NCI-H524 treated with DMSO at 0.1 percent for 48 hours (cell line): Measurements from ENCODE around the gene GEN1.
A peak's percentile ranks its signal among the peaks of the same experiment; 100 is the strongest.

ENCODE experiments used
- DNase-seq: peaks from one replicate; lab custom pipeline; 2025; lab: John Stamatoyannopoulos, UW

Gene GEN1

DNA sequence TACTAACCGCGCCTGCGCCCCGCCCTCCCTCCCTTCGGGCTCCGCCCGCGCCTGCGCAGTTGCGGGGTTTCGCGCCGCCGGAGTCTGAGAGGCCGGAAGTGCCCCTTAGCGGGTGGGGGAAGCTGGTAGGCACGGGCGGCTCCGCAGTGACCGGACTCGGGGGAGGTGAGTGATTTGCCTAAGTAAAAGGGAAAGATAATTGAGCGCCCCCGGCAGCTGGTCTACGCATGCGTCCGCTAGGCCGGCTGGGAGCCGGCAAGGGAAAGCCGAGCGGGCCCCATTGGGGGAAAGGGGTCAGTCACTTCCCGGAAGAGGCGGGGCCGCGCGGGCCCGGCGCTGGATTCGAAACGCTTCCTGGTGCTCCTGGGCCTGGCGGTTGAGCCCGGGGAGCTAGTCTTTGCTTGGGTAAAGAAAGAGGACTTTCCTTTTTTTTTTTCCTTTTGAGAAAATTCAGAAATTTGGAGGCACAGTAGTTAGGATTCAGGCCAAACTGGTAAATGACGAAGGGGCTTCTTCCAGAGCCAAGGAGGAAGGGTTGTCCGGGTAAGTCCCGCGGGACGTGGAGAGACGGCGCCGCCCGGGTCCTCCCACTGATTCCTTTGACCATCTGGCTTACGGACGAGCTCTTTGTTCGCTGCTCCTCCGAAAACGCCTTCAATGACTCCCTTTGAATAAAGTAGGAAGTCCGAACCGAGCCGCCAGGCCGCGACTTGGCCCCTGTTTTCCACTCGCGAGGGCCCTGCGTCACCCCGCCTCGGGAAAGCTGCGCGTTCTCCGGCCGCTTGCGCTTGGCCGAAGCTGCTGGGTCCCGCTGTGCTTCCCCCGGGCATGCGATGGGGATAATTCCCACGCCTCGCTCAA lies at the start of gene GEN1, which contains the start of gene SMC6:
Gene GEN1 (plus strand): TSS at position 336 of the 861 bp plus-strand sequence. CDS start 5,806 bp downstream, outside the sequence.
Gene SMC6 (minus strand): TSS at position 8 of the 861 bp plus-strand sequence. CDS start 7,864 bp downstream, outside the sequence.
- DNase-seq, result peak; percentile 77

DNA sequence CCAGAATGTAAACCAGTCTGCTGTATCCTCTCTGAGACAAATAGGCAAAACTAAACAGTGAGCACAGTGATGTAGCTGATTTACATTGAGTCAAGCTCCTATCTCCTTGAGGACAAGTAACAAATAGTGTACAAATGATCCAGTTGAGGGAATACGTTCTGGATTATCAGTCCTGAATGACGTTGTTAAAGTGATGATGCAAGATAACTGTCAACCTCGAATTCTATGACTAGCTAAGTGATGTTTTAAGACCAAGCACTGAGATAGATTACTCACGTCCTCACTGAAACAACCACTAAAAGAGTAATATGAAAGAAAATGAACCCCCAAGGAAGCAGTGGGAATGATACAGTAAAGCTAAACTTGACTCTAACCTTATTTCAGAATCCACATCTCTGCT lies 47.1 kb upstream of the GEN1 start:
- DNase-seq, result no peak

DNA sequence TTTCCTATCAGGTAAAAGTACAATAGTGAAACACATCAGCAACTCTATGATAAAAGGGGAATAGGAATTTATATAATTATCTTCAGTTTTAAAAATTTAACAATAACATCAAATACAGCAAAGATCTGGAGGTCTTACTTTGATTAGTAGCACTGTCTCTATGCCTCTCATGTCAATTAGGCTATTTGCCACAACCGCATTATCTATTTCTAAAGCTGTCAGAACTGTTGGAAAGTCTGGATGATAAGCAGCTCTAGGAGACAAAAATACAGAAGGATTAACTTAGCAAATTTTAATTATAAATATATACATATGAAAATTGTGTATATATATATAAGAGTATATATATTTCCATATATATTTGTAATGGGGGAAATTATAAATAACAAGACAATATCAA lies 45.4 kb upstream of the GEN1 start:
- no peak for DNase-seq

DNA sequence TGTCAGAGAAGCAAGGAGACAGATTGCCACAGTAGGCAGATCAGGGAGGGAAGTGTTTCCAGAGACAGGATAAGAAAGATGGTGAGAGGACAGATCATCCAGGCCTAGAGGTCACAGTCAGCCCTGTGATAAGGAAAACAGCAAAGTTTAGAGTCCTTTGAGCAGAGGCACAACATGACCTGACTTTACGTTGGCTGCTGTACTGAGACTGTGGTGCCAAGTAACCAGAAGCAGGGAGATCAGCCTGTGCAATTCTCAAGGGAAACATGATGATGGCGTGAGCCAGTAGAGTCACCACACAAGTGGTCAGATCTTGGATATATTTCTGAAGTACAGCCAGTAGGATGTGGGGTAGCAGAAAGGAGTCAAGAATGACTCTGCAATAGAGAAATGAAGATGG lies 44.0 kb upstream of the GEN1 start:
- no peak for DNase-seq

- no peak for DNase-seq
Measured at GRCh38 chr2:17710547-17711248, 43.2 kb upstream of the GEN1 start.

GRCh38 chr2:17713291-17713690 lies 40.6 kb upstream of the GEN1 start:
- DNase-seq, result no peak

DNA sequence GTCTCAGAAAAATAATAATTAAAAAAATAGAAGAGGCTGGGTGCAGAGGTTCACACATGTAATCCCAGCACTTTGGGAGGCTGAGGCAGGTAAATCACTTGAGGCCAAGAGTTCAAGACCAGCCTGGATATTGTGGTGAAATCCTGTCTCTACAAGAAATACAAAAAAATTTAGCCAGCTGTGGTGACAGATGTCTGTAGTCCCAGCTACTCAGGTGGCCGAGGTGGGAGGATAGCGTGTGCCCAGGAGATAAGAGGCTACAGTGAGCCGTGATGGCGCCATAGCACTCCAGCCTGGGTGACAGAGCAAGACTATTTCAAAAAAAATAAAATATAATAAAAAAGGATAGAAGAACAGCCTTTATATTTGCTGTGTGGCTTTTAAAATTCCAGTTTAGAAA lies 36.3 kb upstream of the GEN1 start:
- no peak for DNase-seq

GRCh38 chr2:17718689-17719088 lies 35.2 kb upstream of the GEN1 start:
- no peak for DNase-seq

DNA sequence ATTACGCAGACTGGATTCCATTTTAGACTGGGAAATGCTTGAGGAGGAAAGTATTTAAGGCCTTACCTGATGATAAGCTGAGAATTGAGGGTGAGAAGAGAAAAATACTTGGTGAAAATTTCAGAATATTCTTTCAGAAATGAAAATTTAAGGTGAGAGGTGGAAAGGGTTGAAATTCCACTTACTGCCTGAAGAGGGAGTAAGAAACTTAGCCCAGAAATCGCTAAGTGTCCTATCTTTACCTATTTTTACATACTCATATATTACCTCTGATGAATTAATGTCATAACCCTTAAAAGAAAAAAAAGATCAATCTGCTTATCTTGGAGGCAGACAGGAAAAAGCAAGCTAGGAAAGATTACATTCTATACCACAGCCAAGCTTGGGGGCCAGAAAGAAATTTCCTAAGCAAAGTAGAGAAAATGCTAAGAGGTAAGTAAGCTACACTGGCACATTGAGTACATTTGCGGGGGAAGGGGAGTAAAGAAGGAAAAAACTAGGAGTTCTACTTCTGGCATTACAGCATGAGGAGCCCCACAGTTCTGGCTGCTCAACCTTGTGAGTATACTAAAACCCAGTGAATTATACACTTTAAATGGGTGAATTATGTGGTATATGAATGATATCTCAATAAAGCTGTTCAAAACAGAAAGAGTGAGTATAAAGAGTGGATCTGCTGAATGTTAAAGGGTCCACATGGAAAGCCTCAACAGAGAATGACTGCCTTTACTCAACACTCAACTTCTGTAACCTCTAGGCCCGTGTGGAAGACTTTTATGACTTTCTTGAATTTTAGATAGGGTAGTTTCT lies 34.2 kb upstream of the GEN1 start:
- no peak for DNase-seq

DNA sequence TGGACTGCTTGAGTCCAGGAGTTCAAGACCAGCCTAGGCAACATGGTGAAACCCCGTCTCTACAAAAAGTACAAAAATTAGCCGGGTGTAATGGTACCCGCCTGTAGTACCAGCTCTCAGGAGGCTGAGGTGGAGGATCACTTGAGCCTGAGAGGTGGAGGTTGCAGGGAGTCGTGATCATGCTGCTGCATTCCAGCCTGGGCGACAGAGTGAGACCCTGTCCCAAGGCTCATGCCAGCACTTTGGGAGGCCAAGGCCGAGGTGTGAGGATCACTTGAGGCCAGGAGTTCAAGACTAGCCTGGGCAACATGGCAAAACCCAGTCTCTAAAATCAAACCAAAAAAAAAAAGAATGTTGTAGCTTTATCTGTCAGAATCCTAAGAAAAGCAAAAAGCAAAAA lies 25.7 kb upstream of the GEN1 start:
- no peak for DNase-seq

DNA sequence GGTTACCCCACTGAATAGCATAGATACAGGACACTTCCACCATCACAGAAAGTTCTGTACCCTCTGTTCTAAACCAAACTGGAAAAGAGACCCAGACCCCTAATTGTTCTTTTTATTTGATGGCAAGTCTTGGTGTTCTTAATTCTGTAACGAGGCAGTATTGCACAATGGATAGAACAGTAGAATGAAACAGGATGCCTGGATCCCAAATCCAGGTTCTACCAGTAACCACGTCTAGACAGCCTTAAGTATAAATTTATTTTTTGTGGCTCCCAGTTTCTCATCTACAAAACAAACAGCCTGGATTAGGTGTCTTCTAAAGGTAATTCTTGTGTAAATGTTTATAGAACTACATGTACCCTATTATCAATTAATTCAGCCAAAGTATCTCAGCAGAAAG lies 24.1 kb upstream of the GEN1 start:
- DNase-seq, result no peak

DNA sequence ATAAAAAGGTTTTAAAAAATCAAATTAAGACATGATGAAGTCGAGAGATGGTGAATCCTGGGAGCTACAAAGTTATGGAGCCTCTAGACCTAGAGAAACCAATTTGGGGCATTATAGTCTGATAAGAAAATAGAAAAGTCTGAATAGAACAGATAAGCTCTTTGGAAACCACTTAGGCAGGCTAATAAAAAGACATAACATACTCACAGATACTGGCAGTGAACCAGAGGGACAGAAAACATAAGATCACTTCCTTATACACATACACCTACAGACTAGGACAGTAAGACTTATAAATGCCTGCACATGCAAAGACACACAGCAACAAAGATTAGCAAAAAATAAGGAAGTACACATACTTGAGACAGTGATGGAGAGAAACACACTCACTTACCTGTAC lies 20.3 kb upstream of the GEN1 start:
- DNase-seq, result no peak

- no peak for DNase-seq
Measured at GRCh38 chr2:17735864-17736263, 18.1 kb upstream of the GEN1 start.

DNA sequence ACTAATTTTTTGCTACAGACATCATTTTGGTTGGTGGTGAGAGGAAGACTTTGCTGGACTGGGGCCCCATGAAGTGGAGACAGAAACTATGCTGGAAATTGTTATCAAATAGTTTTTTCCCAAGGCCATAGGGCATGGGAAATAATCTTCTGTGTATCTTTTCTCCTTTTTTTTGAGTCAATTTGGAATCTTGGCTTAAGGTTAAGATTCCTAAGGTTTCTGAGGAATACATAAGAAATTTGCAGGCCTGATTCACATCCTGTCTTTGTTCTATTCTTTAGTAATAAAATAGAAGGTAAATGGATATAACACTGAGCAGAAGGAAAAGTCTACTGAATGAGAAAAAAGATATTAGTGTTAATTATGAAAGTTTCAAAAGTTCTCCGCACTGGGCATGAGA lies 16.9 kb upstream of the GEN1 start:
- no peak for DNase-seq

DNA sequence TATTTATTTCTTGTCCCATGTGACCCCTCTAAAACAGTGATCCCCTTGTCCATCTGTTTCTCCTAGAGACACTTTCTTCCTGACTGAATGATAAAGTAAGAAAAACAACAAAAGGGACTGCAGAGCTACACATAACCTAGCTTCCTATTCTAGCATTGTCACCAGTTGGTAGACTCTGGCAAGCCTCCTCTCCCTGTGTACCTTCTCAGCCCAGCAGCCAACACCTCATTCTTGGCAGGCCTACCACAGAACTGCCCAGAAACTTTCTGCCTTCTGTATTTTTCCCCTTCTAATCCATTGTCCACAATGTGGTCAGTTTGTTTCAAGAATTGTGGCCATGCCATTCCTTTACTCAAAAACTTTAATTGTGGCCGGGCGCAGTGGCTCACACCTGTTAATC lies 13.7 kb upstream of the GEN1 start:
- DNase-seq, result no peak

GRCh38 chr2:17747684-17748452 lies 6.1 kb upstream of the GEN1 start:
- no peak for DNase-seq

DNA sequence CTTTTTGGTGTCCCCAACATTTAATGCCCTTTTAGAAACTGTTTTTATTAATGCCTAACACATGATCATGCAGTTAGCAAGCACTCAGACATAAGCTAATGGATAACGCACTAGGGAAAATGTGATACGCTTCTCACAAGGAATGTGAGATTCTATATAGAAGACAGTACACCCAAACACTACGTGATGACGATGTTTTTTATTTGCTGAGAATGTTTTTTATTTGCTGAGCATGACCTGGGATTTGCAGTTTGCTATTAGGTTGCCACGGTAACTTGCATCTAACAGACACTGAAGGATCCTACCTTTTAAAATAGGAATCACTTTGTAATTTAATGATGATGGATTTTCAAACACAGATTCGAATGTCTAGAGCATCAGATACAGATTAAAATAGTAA lies 5.2 kb upstream of the GEN1 start:
- no peak for DNase-seq

- DNase-seq, result no peak
Measured at GRCh38 chr2:17749753-17750438, 4.0 kb upstream of the GEN1 start.

GRCh38 chr2:17752246-17752645 lies 1.7 kb upstream of the GEN1 start:
- DNase-seq, result no peak

DNA sequence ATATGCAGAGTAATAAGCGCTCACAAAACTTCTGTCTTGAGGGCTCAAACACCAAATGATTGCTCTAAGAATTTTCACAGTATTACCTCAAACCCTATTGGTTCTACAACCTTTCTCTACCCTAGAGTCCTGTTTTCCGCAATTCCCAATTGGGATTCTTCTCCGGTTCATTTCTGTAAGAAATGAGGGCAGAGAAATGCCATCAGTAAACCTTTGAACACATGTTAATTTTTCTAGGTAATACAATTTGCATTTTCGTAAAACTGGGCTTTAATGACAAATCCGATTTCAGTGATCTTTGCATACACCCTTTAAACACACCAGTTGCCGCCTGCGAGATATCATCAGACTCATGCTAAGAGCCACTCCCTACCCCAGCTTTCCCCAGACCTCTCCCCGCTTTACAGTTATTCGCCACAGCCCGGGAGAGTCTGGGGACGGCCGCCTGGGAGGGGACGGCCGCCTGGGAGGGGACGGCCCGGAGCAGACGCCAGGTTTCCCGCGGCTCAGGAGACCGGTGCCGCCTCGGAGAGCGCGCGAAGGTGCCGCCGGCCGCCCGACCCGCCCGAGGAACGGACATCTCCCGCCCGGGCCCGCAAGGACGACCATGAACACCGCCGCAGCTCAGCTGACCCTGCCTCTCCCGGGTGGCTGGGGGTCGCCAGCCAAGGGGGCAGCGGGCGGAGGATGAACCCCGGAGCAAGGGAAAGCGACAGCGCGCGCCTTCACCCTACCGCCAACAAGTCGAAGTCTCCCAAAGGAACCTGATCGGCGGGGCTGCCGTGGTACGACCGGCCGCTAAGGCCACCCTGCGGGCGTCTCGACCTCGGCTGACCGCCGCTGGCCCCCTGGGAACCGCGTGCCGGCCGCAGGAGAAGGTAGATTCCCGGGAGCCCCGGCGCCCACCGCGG lies 791 bp upstream of the GEN1 start:
- no peak for DNase-seq
